SK-N-SH treated with all-trans-retinoic acid at 6 μM for 48 hours (cell line): ENCODE measurements around the gene UBB.

Source experiments
- ATAC-seq: fragments of 200-7000 bp; cut with Tn5 transposase; 3 replicates; pipeline ENCODE4 v1.9.1; 2020; ENCODE audit warnings: mild to moderate bottlenecking, moderate library complexity
- ARNTL ChIP-seq: fragments of 450-650 bp; formaldehyde crosslinking; IDR thresholded peaks from 2 replicates; pipeline ENCODE4 v1.5.0; 2020; ENCODE audit warnings: low read depth, mild to moderate bottlenecking, moderate library complexity, borderline replicate concordance
- BACH2 ChIP-seq: fragments of 250-450 bp; sonication (Bioruptor Pico); IDR thresholded peaks from 2 replicates; pipeline ENCODE4 v1.9.0; 2021; ENCODE audit warnings: mild to moderate bottlenecking, borderline replicate concordance
- CREB5 ChIP-seq: fragments of 250-450 bp; sonication (Bioruptor Pico); IDR thresholded peaks from 2 replicates; pipeline ENCODE4 v1.5.1; 2020; ENCODE audit warnings: low read depth, mild to moderate bottlenecking, moderate library complexity
- CSDC2 ChIP-seq: fragments of 250-450 bp; sonication (Bioruptor Pico); IDR thresholded peaks from 2 replicates; pipeline ENCODE4 v1.5.0; 2020; ENCODE audit warnings: mild to moderate bottlenecking, moderate library complexity
- ESRRG ChIP-seq: fragments of 250-450 bp; sonication (Bioruptor Pico); IDR thresholded peaks from 2 replicates; pipeline ENCODE4 v1.6.1; 2021; ENCODE audit warnings: mild to moderate bottlenecking
- GLIS3 ChIP-seq: fragments of 250-450 bp; sonication (Bioruptor Pico); IDR thresholded peaks from 2 replicates; pipeline ENCODE4 v1.5.0; 2020; ENCODE audit warnings: mild to moderate bottlenecking, moderate library complexity
- OSR1 ChIP-seq: fragments of 250-450 bp; sonication (Bioruptor Pico); IDR thresholded peaks from 2 replicates; pipeline ENCODE4 v1.8.0; 2022; ENCODE audit warnings: moderate library complexity, mild to moderate bottlenecking, inconsistent platforms
- PATZ1 ChIP-seq: fragments of 250-450 bp; sonication (Bioruptor Pico); IDR thresholded peaks from 2 replicates; pipeline ENCODE4 v1.8.0; 2020; ENCODE audit warnings: mild to moderate bottlenecking, moderate library complexity, borderline replicate concordance
- PPARA ChIP-seq: fragments of 250-450 bp; sonication (Bioruptor Pico); IDR thresholded peaks from 2 replicates; pipeline ENCODE4 v1.5.0; 2020; ENCODE audit warnings: mild to moderate bottlenecking, borderline replicate concordance
- RARB ChIP-seq: fragments of 250-450 bp; sonication (Bioruptor Pico); IDR thresholded peaks from 2 replicates; pipeline ENCODE4 v1.8.0; 2021; ENCODE audit warnings: mild to moderate bottlenecking, moderate library complexity
- SNAI2 ChIP-seq: fragments of 250-450 bp; sonication (Bioruptor Pico); IDR thresholded peaks from 2 replicates; pipeline ENCODE4 v1.5.0; 2020; ENCODE audit warnings: mild to moderate bottlenecking, moderate library complexity
- TCF4 ChIP-seq: fragments of 250-450 bp; sonication (Bioruptor Pico); IDR thresholded peaks from 2 replicates; pipeline ENCODE4 v1.8.0; 2021; ENCODE audit warnings: mild to moderate bottlenecking, moderate library complexity, borderline replicate concordance
- TOX ChIP-seq: fragments of 250-450 bp; sonication (Bioruptor Pico); IDR thresholded peaks from 2 replicates; pipeline ENCODE4 v1.8.0; 2021; ENCODE audit warnings: mild to moderate bottlenecking, moderate library complexity, borderline replicate concordance
- TSHZ2 ChIP-seq: fragments of 250-450 bp; sonication (Bioruptor Pico); IDR thresholded peaks from 2 replicates; pipeline ENCODE4 v1.5.0; 2020; ENCODE audit warnings: mild to moderate bottlenecking, moderate library complexity
- ZC3H10 ChIP-seq: fragments of 250-450 bp; sonication (Bioruptor Pico); IDR thresholded peaks from 2 replicates; pipeline ENCODE4 v1.5.1; 2021; ENCODE audit warnings: mild to moderate bottlenecking, moderate library complexity
- ZFP3 ChIP-seq: fragments of 250-450 bp; sonication (Bioruptor Pico); IDR thresholded peaks from 2 replicates; pipeline ENCODE4 v1.5.0; 2020; ENCODE audit warnings: mild to moderate bottlenecking, moderate library complexity
- ZFP30 ChIP-seq: fragments of 450-650 bp; formaldehyde crosslinking; IDR thresholded peaks from 2 replicates; pipeline ENCODE4 v1.5.0; 2022; ENCODE audit warnings: mild to moderate bottlenecking, moderate library complexity
- ZNF70 ChIP-seq: fragments of 450-650 bp; formaldehyde crosslinking; IDR thresholded peaks from 2 replicates; pipeline ENCODE4 v1.5.0; 2020; ENCODE audit warnings: mild to moderate bottlenecking, moderate library complexity
- ZNF8 ChIP-seq: fragments of 450-650 bp; formaldehyde crosslinking; IDR thresholded peaks from 2 replicates; pipeline ENCODE4 v1.5.0; 2020; ENCODE audit warnings: mild to moderate bottlenecking, moderate library complexity

Gene UBB

DNA sequence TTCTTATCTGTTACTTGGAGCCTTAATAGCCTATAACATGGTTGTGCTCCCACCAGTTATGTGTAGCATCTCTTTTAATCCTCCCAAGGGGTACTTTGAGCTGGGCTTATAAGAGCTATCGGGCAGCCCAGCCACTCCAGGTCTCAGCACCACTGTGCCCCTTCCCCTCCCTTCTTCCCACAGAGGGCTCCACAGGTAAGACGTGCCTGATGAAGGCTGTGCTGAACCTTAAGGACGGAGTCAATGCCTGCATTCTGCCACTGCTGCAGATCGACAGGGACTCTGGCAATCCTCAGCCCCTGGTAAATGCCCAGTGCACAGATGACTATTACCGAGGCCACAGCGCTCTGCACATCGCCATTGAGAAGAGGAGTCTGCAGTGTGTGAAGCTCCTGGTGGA, 41.5 kb downstream of the UBB start:
- no peak for ATAC-seq
- TF ChIP-seq PATZ1 (CRISPR knock-in tag), result no peak
- no peak for TF ChIP-seq TSHZ2 (CRISPR knock-in tag)
- no peak for TF ChIP-seq ESRRG (CRISPR knock-in tag)
- TF ChIP-seq CREB5 (CRISPR knock-in tag), result no peak
- no peak for TF ChIP-seq ARNTL (CRISPR knock-in tag)
- no peak for TF ChIP-seq CSDC2 (CRISPR knock-in tag)
- no peak for TF ChIP-seq RARB (CRISPR knock-in tag)
- TF ChIP-seq GLIS3, result no peak
- no peak for TF ChIP-seq ZNF8
- TF ChIP-seq SNAI2, result no peak
- TF ChIP-seq OSR1 (CRISPR knock-in tag), result no peak
- TF ChIP-seq ZFP3 (CRISPR knock-in tag), result no peak
- no peak for TF ChIP-seq ZNF70
- TF ChIP-seq ZFP30 (CRISPR knock-in tag), result no peak

DNA sequence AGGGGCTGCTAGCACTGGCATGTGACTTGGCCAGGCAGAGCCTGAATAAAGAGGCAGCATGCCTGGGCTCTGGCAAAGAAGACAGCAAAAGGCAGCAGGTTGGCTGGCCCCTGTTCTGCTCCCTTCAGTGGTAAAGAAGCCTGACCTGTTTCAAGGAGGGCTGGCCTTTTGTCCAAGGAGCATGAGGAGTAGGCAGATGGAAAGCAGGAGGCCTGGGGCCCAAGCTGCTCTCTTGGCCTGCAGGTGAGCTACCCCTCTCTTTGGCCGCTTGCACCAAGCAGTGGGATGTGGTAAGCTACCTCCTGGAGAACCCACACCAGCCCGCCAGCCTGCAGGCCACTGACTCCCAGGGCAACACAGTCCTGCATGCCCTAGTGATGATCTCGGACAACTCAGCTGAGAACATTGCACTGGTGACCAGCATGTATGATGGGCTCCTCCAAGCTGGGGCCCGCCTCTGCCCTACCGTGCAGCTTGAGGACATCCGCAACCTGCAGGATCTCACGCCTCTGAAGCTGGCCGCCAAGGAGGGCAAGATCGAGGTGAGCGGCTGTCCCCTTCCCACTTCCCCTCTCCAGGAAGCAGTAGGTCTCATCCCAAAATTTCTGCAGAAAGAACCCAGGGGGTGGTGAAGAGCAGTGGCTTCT, 42.5 kb downstream of the UBB start:
- ATAC-seq, result no peak
- TF ChIP-seq PPARA (CRISPR knock-in tag) (no peak), ZNF8 (no peak), TOX (no peak), ZNF70 (no peak), CREB5 (CRISPR knock-in tag) (no peak), ZC3H10 (CRISPR knock-in tag) (no peak)

DNA sequence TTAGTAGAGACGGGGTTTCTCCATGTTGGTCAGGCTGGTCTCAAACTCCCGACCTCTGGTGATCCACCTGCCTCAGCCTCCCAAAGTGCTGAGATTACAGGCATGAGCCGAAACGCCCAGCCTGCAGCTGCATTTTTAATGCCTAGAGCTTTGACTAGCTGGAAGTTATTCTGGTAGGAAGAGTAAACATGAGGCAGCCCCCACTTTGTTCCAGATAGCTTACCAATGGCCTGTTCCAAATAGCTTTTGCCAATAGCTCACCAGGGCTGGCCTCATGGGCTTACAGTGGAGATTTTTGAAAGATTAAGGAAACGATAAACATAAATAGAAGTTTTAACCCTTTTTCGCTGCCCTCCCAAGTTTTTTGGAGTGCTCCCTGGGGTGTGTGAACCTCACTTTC, 44.3 kb downstream of the UBB start:
- no peak for ATAC-seq
- TF ChIP-seq OSR1 (CRISPR knock-in tag) (no peak), TSHZ2 (CRISPR knock-in tag) (no peak), TCF4 (no peak), BACH2 (CRISPR knock-in tag) (no peak), ZNF8 (no peak), CREB5 (CRISPR knock-in tag) (no peak), ZFP3 (CRISPR knock-in tag) (no peak), ZFP30 (CRISPR knock-in tag) (no peak)
